NCI-H1105 treated with DMSO at 0.1 percent for 48 hours (cell line): ENCODE results near the gene SLC26A4.
A peak's percentile ranks its signal among the peaks of the same experiment; 100 is the strongest.

Experiments
- DNase-seq: peaks from one replicate; lab custom pipeline; 2025; lab: John Stamatoyannopoulos, UW

The SLC26A4 gene

DNA sequence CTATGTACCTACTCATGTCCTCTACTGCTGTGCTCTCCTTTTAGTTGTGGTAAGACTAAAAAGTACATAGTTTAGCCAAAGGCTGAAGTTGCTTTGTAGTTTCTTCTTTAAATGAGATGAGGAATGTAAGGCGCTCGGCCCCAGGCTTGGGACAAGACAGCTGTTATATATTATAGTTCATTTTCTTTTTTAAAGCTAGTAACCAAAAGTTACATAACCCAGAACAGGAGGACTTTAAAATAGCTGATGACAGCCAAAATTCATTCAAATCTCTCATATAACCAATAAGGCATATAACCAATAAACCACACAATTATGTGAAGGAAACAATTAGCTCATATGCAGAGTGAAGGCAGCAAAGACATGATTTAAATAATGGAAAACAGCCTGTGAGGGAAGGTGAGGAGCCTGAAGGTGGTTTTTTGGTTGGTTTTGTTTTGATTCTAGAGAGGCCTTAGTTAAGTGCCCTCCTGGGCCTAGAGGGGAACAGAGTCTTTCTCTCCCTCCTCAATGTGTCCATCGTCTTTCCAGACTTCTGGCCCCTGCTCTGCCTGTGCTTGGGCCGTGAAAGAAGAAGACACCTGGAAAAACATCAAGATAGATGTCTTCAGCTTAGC is 35.8 kb downstream of the SLC26A4 start:
- DNase-seq: no peak

DNA sequence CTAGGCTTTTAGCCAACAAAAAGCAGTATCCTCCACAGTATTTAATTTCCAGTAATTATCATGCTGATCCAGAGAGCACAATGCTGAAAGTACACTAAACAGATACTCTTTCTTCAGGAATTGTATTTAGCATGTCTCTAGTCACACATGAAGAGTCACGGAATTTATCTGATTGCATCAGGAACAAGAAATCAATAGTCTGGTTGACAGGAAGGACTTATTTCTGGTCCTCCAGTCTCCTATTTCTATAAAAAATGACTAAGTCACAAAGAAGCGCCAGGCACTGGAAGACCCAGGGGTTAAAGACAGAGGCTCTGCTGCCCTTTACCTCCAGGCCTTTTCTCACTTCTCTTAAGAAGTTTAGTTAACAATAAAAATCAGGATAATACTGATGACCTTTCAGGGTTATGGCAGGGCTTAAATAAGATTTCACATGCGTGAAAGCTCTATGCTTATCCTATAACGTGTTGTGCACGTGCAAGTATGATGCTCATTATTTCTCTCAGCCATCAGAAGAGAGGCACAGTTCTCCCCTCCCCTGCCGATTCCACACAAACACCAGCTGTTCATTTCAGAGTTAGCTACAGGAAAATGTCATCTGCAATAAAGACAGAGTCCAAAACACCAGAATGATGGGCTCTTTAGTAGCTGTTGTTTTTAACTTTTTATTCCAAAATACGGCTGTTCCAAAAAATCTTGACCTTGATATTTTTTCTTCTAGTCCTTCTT is 36.9 kb downstream of the SLC26A4 start:
- DNase-seq: no peak

DNA sequence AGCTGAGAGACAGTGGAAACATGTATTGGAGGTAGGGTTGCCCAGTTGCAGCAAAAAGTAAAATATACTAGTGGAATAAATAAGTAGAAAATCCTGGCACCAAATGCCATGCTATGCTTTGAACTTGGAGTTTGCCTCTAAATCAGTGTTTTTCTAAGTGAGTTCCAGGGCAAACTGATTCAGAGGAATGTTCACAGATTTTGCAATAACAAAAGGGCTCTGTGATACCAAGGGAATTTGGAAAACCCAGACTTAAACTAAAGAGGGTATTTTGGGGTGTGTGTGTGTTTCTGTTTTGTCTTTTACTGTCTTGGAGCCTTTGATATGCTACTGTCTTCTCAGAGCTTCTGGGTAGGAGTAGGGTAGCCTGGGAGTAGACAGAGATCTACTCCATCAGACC is 39.9 kb downstream of the SLC26A4 start:
- DNase-seq: no peak

DNA sequence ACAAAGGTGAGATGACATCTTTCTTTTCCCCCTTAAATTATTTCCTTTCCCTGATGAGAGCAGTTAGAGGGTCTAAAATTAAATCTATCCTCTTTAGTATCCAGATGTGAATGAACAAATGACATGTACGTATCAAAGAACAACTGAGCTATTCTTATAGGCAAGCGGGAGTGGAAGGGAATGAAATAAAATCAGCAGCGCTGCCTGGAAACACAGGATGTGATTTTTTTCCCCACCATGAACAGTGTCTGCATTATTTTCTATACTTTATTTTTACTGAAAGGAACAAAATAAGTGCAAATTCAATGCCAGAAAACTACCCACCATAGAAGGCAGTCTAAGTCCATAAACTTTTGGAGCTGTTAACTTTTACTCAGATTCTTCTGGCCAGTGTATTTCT is 40.6 kb downstream of the SLC26A4 start:
- no peak for DNase-seq

DNA sequence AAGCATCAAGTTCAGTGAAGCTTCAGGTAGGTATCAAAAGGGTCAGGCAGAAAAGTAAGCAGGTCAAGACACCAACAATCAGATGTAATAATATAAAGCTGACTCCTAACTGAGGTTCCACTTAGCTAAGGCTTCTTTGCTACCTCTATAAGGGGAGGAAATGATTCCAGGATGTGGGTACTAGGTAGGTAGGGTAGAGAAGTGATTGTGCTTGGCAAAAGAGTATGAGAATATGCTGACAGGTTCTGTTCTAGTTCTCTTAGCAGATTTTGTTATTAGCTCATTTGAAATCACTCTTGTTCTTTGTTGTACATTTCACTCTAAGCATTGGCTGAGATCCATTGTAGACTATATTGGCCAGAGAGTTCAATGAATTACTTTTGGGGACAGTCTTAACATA is 42.6 kb downstream of the SLC26A4 start:
- DNase-seq: no peak

DNA sequence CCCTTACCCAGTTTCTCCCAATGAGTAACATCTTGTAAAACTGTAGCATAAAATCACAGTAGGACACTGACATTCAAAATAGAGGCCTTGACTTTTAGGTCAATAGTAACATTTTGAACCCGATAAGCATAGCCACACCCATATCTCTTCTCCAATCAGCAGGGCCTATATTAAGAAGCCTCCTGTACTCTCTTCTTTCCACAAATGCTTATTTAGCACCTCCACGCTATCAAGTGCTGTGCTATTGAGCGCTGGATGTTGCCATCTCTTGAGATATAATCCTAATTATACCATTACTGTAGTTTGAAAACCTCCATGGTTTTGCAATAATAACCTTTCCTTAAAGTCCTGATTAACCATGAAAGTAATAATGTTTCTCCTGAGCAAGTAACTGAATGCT is 43.2 kb downstream of the SLC26A4 start:
- no peak for DNase-seq

DNA sequence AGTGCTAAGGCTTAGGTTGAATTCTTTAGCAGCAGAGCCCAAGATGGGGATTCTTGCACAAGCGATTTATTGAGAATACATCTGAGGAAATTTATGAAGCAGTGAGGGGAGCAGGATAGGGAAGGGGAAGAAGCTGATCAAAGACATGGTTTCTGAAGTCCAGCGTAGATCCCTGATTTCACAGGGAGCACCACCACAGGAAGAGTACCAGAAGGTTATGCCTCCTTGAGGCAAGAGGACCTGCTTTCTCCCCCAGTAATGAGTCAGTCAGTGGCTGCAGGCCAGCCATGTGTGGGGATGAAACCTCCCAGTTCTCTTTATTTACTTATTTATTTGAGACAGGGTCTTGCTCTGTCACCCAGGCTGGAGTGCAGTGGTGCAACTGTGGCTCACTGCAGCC is 48.3 kb downstream of the SLC26A4 start:
- DNase-seq: no peak

DNA sequence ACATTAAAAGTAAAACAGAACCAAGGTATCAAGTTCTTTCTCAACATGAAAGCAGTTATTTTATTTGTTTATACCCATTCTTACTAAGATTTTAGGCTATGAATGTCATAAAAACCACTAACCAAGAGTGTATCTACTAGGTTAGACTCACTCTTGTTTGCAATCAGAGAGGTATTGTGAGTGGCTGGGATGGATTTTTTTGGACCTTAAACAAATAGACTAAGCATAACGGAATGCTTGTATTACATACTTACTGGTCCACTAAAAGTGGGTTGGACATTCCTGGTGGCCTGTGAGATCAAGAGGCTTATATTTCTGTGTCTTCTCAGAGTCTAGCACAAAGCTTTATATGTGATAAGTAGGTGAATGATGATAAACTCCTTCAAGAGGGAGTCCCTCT is 50.7 kb downstream of the SLC26A4 start:
- DNase-seq: no peak

DNA sequence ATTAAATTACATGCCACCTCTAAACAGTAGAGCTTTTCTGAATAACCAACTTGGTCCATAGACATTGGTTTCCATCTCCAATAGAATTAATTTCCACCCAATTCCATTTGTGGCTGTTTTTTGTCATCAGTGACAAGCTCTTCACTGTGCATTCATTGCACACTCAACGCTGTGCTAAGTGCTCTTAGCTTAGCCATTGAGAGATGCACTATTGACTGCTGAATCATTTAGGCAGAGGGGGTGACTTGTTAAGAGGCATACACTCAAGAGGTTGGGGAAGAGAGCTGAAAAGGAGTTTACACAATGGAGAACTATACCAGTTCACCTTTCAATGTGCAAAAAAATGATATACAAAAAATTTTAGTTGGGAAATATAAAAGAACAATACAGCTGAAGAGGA is 51.4 kb downstream of the SLC26A4 start:
- peak; percentile 80 for DNase-seq

DNA sequence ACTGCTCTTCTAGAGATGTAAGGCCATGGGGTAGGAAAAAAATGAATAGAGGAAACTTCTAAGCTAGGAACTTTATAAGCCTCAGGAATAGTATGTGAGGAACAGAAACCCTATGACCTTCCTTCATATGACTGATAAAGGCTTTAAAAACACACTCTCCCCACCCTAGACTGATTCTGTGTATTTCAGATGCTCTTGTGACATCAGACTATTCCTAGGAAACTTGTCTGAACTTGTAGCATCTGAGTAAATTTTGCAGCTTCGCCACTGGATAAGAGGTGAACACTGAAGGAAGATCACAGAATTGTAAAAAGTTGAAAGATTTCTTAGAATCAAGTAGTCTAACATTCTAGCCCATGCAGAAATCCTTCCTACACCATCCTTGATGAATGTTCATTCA is 52.3 kb downstream of the SLC26A4 start:
- DNase-seq: no peak

DNA sequence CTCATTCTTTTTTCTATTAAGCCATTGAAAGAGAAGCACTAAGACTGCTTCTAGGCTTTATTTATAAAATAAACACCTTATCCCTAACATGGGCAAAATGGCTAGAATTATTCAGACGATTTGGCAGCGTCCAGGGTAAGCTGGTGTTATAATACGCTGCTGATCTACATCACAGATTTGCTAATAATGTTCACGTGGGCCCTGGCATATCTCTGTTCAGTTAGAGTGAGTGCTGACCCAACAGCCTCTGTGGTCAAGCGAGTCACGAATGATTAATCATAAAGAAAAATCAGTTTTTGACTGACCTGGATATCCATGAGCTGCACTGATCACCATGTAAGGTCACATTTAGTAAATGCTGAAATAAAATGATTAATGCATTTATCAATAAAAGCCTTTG is 54.9 kb downstream of the SLC26A4 start:
- no peak for DNase-seq

DNA sequence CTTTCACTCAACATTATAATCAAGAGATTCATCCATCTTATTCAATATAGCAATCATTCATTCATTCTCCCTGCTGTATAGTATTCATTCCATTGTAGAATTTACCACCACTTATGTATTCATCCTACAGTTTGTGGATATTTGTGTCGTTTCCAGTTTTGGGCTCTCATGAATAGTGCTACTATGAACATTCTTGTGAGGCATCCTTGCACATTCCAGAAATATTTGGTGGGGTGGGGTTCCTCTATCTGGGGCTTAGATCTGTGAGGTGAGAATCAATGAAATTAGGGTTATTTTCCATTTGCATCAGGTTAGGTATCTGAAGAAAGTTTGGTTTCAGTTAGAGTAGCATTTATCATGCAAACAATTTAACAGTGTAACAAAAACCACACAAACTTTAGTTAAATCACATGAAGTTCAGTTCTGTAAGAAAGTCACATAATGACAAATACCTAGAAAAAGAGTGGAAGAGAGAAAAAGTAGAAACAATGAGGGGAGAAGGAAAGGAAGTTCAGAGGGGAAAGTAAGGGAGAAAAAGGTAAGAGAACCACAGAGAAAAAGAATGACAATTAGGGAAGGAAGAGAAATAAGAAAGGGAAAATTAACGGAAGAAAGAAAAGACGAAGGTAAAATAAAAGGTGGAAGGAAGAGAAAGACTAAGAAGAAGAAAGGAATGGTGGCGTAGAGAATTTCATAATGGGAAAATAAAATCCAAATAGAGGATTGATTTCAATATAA is 58.0 kb downstream of the SLC26A4 start:
- DNase-seq: no peak

DNA sequence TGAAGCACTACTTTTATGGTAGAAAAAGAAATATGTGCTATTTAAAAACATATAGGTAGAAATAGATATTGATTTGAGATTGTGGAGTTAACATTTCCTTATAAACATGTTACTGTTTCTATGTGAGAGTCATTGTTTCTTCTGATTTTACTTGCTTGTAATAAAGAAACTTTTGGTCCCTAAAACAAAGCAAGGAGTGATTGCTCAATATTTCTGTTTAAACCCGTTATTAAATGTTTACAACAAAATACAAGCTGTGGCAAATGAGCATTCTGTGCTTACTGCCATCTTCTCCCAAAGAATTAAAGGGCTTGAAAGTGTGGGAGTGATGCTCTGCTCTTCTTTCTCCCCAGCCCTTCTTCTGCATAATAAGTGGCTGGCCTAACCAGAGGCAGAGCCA is 60.7 kb downstream of the SLC26A4 start:
- no peak for DNase-seq

DNA sequence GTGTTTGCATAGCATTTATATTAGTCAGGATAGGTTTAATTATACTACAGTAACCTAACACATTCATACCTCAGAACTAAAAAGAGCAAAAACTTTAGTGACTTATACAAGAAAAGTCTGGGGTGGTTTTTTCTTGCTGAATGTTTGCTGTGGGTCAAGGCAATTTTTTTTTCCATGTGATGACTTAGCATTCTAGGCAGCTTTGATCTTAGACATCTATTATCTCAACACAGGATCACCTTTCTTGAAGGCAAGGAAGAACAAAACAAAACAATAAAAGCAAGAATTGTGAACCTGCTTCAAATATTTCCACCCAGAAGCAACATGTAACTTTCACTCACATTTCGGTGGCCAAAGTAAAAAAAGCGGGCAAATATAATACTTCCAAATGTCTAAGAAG is 62.6 kb downstream of the SLC26A4 start:
- DNase-seq: no peak

DNA sequence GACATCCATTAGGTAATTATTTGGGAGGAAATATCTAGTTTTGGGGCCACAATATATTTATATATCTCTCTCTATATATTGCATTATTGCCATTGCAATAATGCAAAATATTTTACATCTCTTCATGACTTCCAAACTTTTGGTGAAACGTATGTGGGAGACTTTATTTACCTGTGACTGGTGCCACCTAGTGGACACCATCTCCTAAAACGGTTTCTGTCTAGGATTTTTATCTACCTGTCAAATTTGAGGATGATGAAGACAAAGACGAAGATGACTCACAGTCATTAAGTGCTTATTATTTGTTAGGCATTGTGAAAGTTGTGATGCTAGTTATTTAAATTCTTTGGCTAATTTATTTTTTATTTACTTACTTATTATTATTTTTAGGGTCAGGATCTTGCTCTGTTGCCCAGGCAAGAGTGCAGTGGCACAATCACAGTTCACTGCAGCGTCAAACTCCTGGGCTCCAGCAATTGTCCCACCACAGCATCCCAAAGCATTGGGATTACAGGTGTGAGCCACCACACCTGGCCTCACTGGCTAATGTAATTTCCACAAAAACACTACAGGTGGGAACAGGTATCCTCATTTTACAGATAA is 64.6 kb downstream of the SLC26A4 start:
- peak; percentile 55 for DNase-seq

DNA sequence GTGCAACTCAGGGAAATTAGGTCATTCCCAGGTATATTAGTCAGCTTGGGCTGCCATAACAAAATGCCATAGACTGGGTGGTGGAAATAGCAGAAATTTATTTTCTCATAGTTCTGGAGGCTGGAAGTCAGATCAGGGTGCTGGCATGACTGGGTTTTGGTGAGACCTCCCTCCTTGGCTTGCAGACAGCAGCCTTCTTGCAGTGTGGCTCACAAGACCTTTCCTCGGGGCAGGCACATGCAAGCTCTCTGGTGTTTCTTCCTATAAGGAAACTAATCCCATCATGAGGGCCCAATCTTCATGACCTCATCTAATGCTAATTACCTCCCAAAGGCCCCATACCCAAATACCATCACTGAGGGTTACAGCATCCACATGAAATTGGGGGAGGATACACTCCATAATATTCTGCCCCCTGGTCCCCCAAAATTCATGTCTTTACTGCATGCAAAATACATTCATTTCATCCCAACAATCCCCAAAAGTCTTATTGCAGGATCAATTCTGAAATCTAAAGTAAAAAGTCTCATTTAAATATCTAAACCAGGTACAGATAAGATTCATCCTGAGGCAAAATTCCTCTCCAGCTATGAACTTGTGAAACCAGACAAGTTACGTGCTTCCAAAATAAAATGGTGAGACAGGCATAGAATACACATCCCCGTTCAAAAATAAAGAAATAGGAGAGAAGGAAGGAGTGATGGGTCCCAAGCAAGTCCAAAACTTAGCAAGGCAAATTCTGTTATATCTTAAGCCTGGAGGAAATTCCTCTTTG is 65.9 kb downstream of the SLC26A4 start:
- no peak for DNase-seq

DNA sequence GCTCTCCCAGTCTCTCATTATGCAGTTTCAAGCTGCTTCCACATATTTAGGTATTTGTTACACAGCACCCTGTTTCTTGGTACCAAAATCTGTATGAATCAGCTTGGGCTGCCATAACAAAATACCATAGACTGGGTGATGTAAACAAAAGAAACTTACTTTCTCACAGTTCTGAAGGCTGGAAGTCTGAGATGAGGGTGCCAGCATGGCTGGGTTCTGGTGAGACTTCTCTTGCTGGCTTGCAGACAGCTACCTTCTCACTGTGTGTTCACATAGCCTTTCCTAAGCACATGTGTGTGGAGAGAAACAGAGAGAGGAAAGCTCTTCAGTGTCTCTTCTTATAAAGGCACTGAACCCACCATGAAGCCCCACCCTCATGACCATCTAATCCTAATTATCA is 67.6 kb downstream of the SLC26A4 start:
- DNase-seq: no peak

DNA sequence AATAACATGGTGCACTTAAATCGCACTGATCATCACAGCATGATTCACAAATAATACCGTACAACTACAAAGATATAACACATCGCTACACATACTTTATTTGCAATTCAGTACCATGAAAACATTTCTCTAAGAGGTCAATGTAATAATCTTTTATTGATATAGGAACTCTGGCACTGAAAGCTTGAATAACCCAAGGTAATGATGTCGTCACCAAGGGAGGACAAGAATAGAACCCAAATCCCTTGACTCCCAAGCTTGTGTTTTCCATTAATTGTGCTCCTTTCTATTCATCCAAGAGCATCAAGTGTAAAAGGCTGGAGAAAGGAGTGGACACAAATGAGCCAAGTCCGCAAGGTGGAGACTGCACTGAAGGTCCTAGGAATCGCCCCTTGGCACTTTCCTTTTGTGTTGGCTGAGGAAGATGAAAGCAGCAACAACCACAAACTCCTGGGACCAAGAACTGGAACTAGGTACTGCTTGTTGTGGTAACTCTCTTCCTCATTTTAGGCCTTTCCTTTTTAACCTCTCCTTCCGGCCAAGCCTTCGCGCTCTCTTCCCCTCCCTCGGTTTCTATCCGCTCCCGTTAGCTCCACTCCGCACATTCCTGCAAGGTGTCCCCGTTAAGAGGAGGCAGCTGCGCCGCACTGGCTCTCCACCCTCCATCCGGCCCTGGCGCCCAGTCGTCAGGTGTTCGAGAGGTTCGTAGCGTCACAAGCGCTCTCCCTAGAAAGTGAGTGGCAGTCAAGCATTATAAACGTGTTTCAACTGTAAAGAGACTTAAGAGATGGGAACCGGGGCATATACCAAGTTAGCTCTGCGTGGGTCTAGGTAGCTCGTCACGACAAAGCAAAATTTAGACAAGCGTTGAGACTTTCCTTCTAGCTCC is 82.3 kb downstream of the SLC26A4 start:
- peak; percentile 90 for DNase-seq

DNA sequence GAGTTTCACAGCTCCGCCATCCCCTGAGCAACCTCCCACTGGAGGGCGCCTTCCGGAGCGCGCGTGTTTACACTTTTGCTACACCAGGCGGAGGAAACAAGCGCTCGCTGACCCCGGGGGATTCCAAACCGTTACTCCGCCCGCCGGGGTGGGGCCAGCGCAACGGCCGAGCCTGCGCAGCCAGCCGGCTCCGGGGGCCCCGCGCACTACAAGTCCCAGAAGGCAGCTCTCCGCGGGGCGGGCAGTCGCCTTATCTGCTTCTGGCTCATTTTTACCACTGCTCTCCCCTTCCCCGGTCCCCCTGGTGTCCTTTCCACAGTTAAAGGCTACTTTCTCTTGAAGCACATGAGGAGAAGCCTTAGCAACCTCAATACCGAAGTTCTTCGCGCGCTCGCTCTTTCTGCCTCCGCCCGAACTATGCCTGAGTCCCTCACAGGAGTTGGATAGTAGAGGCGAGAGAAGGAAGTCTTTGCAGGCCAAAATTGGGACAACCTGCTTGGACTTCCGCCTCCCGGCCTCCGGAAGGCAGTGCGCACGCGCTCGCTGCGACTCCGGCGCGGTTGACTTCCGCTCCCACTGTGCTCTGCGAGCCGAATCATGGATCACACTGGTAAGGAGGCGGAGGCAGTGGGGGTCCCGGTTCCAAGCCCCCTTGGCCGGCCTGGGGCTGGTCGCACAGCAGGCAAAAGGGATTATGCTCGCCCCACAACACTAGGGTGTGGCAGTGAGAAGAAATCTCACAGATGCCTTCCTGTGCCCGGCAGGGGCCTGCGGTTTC is 83.1 kb downstream of the SLC26A4 start, which contains the start of gene CBLL1:
TSS of gene CBLL1 (plus strand) at position 576 of the 778 bp plus-strand sequence. CDS start at position 598, 22 bp downstream.
- DNase-seq: peak; percentile 95

DNA sequence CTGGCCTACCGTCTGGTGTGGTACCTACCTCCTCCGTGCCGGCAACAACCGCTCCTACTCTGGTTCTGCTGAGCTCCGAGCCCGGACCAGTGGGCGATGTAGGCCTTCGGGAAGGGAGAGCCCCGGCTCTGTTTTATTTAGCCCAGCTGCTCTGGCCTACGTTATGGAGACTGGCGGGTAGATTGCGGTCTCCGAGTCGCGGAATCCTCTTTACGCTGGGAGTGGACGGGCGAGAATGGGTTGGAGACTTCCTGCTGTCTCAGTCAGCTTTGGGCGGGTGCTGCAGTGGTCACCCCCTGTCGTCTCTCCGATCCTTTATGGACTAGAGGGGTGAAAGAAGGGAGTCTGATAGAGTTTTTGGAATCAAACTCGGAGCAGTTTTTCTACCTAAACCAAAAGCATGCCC is 83.7 kb downstream of the SLC26A4 start:
- DNase-seq: no peak
